CD4-positive, alpha-beta T cell treated with Interleukin-6 for 4 hours (primary cell): Measurements from ENCODE around the gene CTNND2.

Experiments
- DNase-seq: peaks from one replicate; pipeline ENCODE4 v3.0.0-alpha.2; 2020; ENCODE audit warnings: mixed read lengths

Gene CTNND2

DNA sequence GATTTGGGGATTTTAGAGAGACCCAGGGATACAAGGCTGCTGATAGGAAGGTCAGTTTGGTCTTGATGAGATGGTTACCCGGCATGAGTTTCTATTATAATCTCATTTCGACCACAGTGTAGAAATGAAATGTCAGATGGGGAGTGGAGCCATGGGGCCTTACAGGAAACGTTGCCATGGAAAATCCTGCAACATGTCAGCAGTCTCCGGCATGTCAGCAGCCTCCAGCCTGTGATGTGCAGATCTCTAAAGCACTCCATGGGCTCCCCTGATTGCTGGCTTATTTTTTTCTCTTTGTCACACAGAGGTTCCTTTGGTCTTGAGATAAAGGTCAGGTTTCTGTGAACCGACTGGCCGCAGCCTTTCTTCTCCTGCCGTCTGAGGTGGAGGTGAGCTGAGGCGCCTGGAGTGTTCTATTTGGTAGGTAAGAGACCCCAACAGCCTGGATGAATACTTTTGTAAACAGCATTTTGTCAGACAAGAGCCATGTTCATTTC lies 934.5 kb downstream of the CTNND2 start:
- DNase-seq = no peak

DNA sequence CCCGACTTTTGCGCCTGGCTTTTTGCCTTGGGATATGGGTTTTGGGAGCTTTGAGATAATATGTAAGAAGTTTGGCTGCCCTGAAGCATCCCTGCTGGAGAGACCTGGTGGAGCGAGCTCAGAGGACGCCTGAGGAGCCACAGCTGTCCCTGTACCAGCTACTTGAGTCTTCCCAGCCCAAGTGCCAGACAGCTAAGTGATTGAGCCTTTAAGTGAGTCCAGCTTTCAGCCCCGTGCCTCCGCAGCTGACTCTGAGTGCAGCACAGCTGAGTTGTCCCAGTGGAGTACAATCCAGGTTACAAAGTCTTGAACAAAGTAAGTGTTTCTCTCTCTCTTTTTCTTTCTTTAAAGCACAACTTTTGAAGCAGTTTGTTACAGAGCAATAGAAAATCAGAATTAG lies 939.4 kb downstream of the CTNND2 start:
- DNase-seq = no peak

DNA sequence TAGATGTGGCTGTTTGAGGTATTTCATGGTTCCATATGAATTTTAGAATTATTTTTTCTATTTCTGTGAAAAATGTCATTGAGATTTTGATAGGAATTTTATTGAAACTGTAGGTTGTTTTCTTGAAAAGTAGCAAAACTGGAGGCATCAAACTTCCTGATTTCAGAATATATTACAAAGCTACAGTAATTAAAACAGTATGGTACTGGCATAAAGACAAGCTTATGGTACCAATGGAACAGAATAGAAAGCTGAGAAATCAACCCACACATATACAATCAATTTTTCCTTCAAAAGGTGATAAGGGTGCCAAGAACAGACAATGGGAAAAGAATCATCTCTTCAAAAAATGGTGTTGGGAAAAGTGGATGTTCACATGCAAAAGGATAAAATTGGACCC lies 945.5 kb downstream of the CTNND2 start:
- no peak for DNase-seq

DNA sequence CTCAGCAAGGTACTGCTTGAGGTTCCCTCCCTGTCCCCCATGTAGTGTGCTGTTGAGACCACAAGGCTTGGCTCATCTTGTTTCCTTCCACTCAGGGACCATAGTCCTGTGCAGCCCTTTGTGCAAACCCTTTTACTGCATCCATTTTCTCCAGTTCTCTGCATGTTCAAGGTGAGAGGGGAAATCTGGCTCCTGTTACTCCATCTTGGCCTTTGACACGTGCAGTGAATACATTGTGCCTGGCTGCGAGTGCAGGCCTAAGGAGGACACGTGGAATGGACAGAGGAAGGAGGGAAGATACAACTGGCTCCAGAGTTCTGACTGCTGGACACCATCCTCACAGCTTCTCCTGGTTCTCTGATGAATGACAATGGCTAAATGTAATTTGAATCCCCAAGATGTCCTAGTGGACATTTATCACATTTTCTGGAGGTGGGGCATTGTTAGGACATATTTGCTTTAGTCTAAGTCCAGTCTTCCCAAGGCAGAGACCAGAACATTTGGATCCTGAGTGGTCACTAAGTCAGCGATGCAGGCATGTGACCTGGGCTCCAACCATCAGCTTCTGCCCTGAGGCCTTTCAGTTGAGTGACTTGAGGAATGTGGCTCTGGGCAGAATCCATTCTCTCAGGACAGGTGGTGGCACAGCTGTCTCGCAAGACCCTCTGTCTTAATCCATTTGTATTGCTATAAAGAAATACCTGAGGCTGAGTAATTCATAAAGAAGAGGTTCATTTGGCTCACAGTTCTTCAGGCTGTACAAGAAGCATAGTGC lies 954.2 kb downstream of the CTNND2 start:
- no peak for DNase-seq

GRCh38 chr5:10946050-10946449 lies 958.2 kb downstream of the CTNND2 start:
- no peak for DNase-seq

GRCh38 chr5:10941900-10942299 lies 962.3 kb downstream of the CTNND2 start:
- DNase-seq = no peak

- DNase-seq = no peak
Observed at GRCh38 chr5:10936081-10936855, 968.0 kb downstream of the CTNND2 start.

GRCh38 chr5:10935536-10935935 lies 968.7 kb downstream of the CTNND2 start:
- DNase-seq = no peak

DNA sequence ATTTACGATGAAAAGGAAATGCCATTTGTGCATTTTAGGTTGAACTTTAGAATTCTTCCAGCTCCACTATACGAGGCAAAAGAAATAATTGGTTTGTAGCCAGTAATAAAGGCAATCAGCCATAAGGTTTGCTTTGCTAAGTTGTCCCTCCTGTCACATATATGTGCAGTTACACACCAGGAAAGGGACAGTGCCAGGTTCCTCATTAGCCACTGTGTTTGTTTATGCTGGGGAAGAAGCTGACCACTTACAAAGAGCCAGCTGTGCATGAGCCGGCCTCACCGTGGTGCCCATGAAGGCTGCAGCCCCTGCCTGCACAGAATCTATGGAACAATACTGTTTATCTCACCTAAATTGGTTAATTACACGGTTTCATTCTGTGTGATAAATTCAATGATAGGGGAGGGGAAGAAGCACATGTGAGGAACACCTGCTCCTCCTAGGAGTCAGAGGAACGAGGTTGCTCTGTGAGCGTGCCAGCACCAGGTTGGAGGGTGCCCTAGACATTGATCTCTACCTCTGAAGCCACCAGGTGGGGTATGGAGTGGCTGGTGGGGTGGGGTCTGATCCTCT lies 969.4 kb downstream of the CTNND2 start:
- DNase-seq = no peak

DNA sequence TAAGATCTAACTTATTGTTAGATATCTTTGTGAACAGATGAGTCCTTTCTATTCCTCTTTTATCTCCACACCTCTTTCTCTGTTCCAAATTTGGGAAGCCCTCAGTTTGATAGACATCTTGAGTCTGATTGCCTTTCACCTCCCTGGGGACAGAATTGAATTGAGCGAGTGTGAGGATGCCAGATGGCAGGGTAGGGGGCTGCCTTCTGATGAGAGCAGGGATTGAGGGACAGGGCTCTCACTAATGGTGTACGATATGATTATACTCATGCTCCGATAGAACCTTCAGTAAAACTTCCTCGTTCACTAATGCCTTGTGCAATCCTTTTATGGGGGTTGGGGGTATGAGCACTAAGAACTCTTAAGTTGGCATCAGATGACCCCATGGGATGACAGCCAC lies 971.1 kb downstream of the CTNND2 start:
- no peak for DNase-seq

- no peak for DNase-seq
Observed at GRCh38 chr5:10932426-10932825, 971.8 kb downstream of the CTNND2 start.

DNA sequence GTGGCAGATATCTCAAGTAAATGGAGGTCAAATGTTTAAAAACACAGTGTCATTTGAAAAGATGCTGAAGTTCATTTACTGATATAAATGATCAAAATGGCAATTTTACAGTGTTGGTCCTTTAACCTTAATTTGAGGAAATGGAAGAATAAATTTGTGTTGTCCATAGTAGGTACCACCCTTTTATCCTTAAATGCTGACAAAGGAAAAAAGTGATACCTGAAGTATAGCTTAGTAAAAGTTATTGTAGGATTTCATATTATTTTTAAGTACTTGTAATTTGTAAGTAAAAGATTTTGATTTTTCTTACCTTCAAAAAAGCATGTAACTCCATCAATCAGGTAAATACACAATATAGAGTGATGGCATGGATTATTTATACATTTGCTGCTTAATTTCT lies 976.6 kb downstream of the CTNND2 start:
- no peak for DNase-seq

- DNase-seq = no peak
Observed at GRCh38 chr5:10923310-10923709, 980.9 kb downstream of the CTNND2 start.
